PC-9 (cell line): ENCODE results near the gene MSANTD4. TPM values are rescaled to one million over a fixed set of nuclear protein-coding genes. Genes with fewer than 3 reads are reported as not detected.
A peak's percentile ranks its signal among the peaks of the same experiment; 100 is the strongest.

Source experiments
- BruUV-seq: library from RNA; stranded (reverse); fragments of 400-500 nt; replicated peaks from 2 replicates; lab custom pipeline; 2021; lab: Mats Ljungman, UMichigan
- CTCF ChIA-PET: fragments of 300-600 bp; sonication (Branson Sonifier 250); formaldehyde crosslinking; loops from one replicate; lab custom pipeline; 2022; ENCODE audit warnings: antibody characterized with exemption; lab: Charles Lee
- POLR2A ChIA-PET: fragments of 300-600 bp; sonication (Branson Sonifier 250); formaldehyde crosslinking; loops from one replicate; lab custom pipeline; 2022; ENCODE audit warnings: antibody characterized with exemption; ENCODE audit not compliant: unreplicated experiment; lab: Charles Lee
- DNase-seq, 2 experiments: peaks; one replicate each; pipeline versions ENCODE4 v3.0.0 to v3.0.0-alpha.2; 2015 to 2022; ENCODE audit warnings: mixed read lengths in 1 of 2
- H2AFZ ChIP-seq: fragments of 200-600 bp; sonication (generic); 2 replicates; pipeline ENCODE4 v1.8.1; 2017; ENCODE audit warnings: antibody characterized with exemption
- H3F3A ChIP-seq: fragments of 200-600 bp; sonication (generic); 2 replicates; pipeline ENCODE4 v1.8.1; 2017; ENCODE audit warnings: antibody characterized with exemption, mild to moderate bottlenecking, low read depth; ENCODE audit not compliant: insufficient read depth
- H3K27ac ChIP-seq: fragments of 200-600 bp; sonication (generic); 2 replicates; pipeline ENCODE4 v1.6.1; 2016; ENCODE audit warnings: mixed run types
- H3K27me3 ChIP-seq: fragments of 200-600 bp; sonication (generic); 2 replicates; pipeline ENCODE4 v1.6.1; 2016; ENCODE audit warnings: low read depth, mixed run types; ENCODE audit not compliant: insufficient read depth
- H3K36me3 ChIP-seq: fragments of 200-600 bp; sonication (generic); 2 replicates; pipeline ENCODE4 v1.6.1; 2016; ENCODE audit warnings: low read depth, mixed run types
- H3K4me1 ChIP-seq: fragments of 200-600 bp; sonication (generic); replicated peaks from 2 replicates; pipeline ENCODE4 v1.6.1; 2016; ENCODE audit warnings: mixed run types; ENCODE audit not compliant: insufficient read depth
- H3K4me2 ChIP-seq: fragments of 200-600 bp; sonication (generic); 2 replicates; pipeline ENCODE4 v1.6.1; 2017; ENCODE audit warnings: mixed run types
- H3K4me3 ChIP-seq: fragments of 200-600 bp; sonication (generic); 2 replicates; pipeline ENCODE4 v1.6.1; 2016; ENCODE audit warnings: mixed run types
- H3K79me2 ChIP-seq: fragments of 200-600 bp; sonication (generic); 2 replicates; pipeline ENCODE4 v1.6.1; 2017; ENCODE audit warnings: low read depth, mixed run types
- H3K9me2 ChIP-seq: fragments of 200-600 bp; sonication (generic); 2 replicates; pipeline ENCODE4 v1.8.1; 2017; ENCODE audit warnings: mild to moderate bottlenecking; ENCODE audit not compliant: insufficient read depth
- H3K9me3 ChIP-seq: fragments of 200-600 bp; sonication (generic); 2 replicates; pipeline ENCODE4 v1.8.1; 2016; ENCODE audit warnings: low read depth; ENCODE audit not compliant: insufficient read depth
- H4K20me1 ChIP-seq: fragments of 200-600 bp; sonication (generic); 2 replicates; pipeline ENCODE4 v1.8.1; 2017; ENCODE audit not compliant: insufficient read depth
- CTCF ChIP-seq: fragments of 200-600 bp; sonication (generic); conservative IDR thresholded peaks from 2 replicates; pipeline ENCODE4 v1.6.1; 2017; ENCODE audit warnings: mixed run types, antibody characterized with exemption, mild to moderate bottlenecking, moderate library complexity
- EZH2 ChIP-seq: fragments of 200-600 bp; sonication (generic); IDR thresholded peaks from 2 replicates; pipeline ENCODE4 v1.8.0; 2017; ENCODE audit warnings: antibody characterized with exemption, low read depth
- intact Hi-C: fragments of 100-400 bp; cut with micrococcal nuclease; formaldehyde crosslinking; loops from one replicate; pipeline ENCODE4 v1.10.0; 2022; ENCODE audit not compliant: unreplicated experiment
- total RNA-seq: library from RNA; stranded (reverse); gene quantifications from 2 replicates; pipeline ENCODE4 v1.2.3, GENCODE V29; 2021

MSANTD4 gene
- total RNA-seq, 1 experiment from 2014 or later = 13.6 TPM

GRCh38 chr11:106031202-106031810 lies 9.3 kb upstream of the MSANTD4 start:
- Histone ChIP-seq H3K27ac (peak overlapping the region; percentile 55), H3K4me1 (peaks cover 14% of the 10 kb centered on the region), H3K27me3 (no peaks in the 10 kb centered on the region), H3K4me2 (peak overlapping the region; percentile 25), H2AFZ (peak overlapping the region; percentile 56; the same call in 1 of the 2 replicates), H4K20me1 (no peaks in the 10 kb centered on the region), H3F3A (peaks cover 10% of the 10 kb centered on the region; the same call in 1 of the 2 replicates), H3K36me3 (no peaks in the 10 kb centered on the region), H3K9me3 (peaks cover 4% of the 10 kb centered on the region; the same call in 1 of the 2 replicates), H3K79me2 (no peaks in the 10 kb centered on the region), H3K4me3 (no peak overlapping the region), H3K9me2 (no peaks in the 10 kb centered on the region)
- intact Hi-C loops = no loop called here
- no TSS peak for BruUV-seq
- TF ChIP-seq EZH2 (no peak), CTCF (no peak)
- ChIA-PET CTCF (no interaction called here), POLR2A (no interaction called here)
- peak in 1 of 2 experiments; percentile 72 for DNase-seq

DNA sequence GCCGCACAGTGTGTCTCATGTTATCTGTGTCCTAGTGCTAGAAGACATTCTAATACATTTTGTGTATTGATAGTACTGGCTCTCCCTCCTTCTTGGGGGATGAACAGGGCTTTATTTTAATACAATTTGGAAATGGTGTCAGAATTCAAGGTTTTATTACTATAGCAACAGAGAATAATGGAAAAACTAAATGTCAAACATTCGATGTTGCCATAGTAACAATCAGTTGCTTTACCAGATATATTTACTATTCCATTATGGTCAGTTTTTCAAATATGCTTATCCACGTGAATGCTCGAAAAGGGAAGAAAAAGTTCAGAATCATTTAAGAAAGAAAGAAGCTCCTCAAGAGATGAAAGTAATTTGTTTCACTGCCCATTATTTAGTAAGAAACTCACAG lies 8.6 kb upstream of the MSANTD4 start:
- H3K9me3 ChIP-seq = peaks cover 4% of the 10 kb centered on the region; the same call in 1 of the 2 replicates
- no peak overlapping the region for H3K4me2 ChIP-seq
- no peaks in the 10 kb centered on the region for H3K9me2 ChIP-seq
- H3K36me3 ChIP-seq = no peaks in the 10 kb centered on the region
- peak overlapping the region; percentile 56; the same call in 1 of the 2 replicates for H2AFZ ChIP-seq
- TF ChIP-seq CTCF = no peak
- TF ChIP-seq EZH2 = no peak
- peaks cover 14% of the 10 kb centered on the region for H3K4me1 ChIP-seq
- H3K27me3 ChIP-seq = no peaks in the 10 kb centered on the region
- ChIA-PET POLR2A (no interaction called here), CTCF (no interaction called here)
- no peak for DNase-seq
- H4K20me1 ChIP-seq = no peaks in the 10 kb centered on the region
- no peaks in the 10 kb centered on the region for H3K79me2 ChIP-seq
- peak overlapping the region; percentile 55; the same call in 1 of the 2 replicates for H3K27ac ChIP-seq
- intact Hi-C loops = no loop called here
- H3F3A ChIP-seq = peaks cover 10% of the 10 kb centered on the region; the same call in 1 of the 2 replicates
- BruUV-seq = no TSS peak
- no peak overlapping the region for H3K4me3 ChIP-seq

GRCh38 chr11:106022795-106023275 lies 795 bp upstream of the MSANTD4 start:
- peaks cover 30% of the 10 kb centered on the region for H3K4me1 ChIP-seq
- H3K9me2 ChIP-seq = no peaks in the 10 kb centered on the region
- H3K9me3 ChIP-seq = no peaks in the 10 kb centered on the region; the same call in 1 of the 2 replicates
- H3K36me3 ChIP-seq = 0 out of 2 replicates have a peak, but pooled peaks cover 12% of the 10 kb centered on the region
- intact Hi-C loops = loop anchor here (2.0 kb wide), 1 partner anchor 54 kb away; the partner anchor contains the start of genes AASDHPPT and KBTBD3
- no peaks in the 10 kb centered on the region for H3K27me3 ChIP-seq
- ChIA-PET CTCF (no interaction called here), POLR2A (interaction anchor here (0.8 kb wide), 1 partner anchor 1518 kb away, joined by 9 read pairs; no protein-coding TSS in a partner anchor)
- TSS peak; percentile 70 for BruUV-seq
- H2AFZ ChIP-seq = peak overlapping the region; percentile 95
- peak overlapping the region; percentile 36; the same call in 1 of the 2 replicates for H3K27ac ChIP-seq
- H3K79me2 ChIP-seq = peaks cover 39% of the 10 kb centered on the region
- peak overlapping the region; percentile 69 for H3K4me2 ChIP-seq
- DNase-seq = no peak
- H3F3A ChIP-seq = no peaks in the 10 kb centered on the region
- TF ChIP-seq CTCF (no peak), EZH2 (no peak)
- H4K20me1 ChIP-seq = no peaks in the 10 kb centered on the region
- peak overlapping the region; percentile 86 for H3K4me3 ChIP-seq
